MM.1S (cell line): ENCODE measurements around the gene SLC48A1.
A peak's percentile ranks its signal among the peaks of the same experiment; 100 is the strongest.

Source experiments
- DNase-seq: peaks from one replicate; pipeline ENCODE4 v3.0.0-alpha.2; 2015
- H2AFZ ChIP-seq: fragments of 300-600 bp; sonication (generic); 2 replicates; pipeline ENCODE4 v1.6.0; 2016; ENCODE audit warnings: antibody characterized with exemption, low read length
- H3F3A ChIP-seq: fragments of 300-600 bp; sonication (generic); 2 replicates; pipeline ENCODE4 v1.6.1; 2016; ENCODE audit warnings: mild to moderate bottlenecking, antibody characterized with exemption, low read length, moderate library complexity, mixed read lengths; ENCODE audit not compliant: insufficient read depth
- H3K27ac ChIP-seq: fragments of 300-600 bp; sonication (generic); 2 replicates; pipeline ENCODE4 v1.5.1; 2016; ENCODE audit warnings: mild to moderate bottlenecking, low read length
- H3K27me3 ChIP-seq: fragments of 300-600 bp; sonication (generic); replicated peaks from 2 replicates; pipeline ENCODE4 v1.6.0; 2016; ENCODE audit warnings: low read length; ENCODE audit not compliant: insufficient read depth
- H3K36me3 ChIP-seq: fragments of 300-600 bp; sonication (generic); replicated peaks from 2 replicates; pipeline ENCODE4 v1.6.1; 2016; ENCODE audit warnings: mild to moderate bottlenecking, low read length, mixed read lengths; ENCODE audit not compliant: insufficient read depth
- H3K4me1 ChIP-seq: fragments of 300-600 bp; sonication (generic); 2 replicates; pipeline ENCODE4 v1.6.1; 2016; ENCODE audit warnings: low read length, mixed read lengths
- H3K4me2 ChIP-seq: fragments of 300-600 bp; sonication (generic); 2 replicates; pipeline ENCODE4 v1.6.0; 2016; ENCODE audit warnings: low read depth, low read length
- H3K4me3 ChIP-seq: fragments of 300-600 bp; sonication (generic); 2 replicates; pipeline ENCODE4 v1.5.1; 2016; ENCODE audit warnings: low read length, mixed read lengths
- H3K79me2 ChIP-seq: fragments of 300-600 bp; sonication (generic); 2 replicates; pipeline ENCODE4 v1.6.1; 2016; ENCODE audit warnings: mixed run types, low read length, mixed read lengths
- H3K9ac ChIP-seq: fragments of 300-600 bp; sonication (generic); 2 replicates; pipeline ENCODE4 v1.6.1; 2016; ENCODE audit warnings: low read length, mixed read lengths
- H3K9me2 ChIP-seq: fragments of 300-600 bp; sonication (generic); replicated peaks from 2 replicates; pipeline ENCODE4 v1.6.1; 2016; ENCODE audit warnings: mild to moderate bottlenecking, low read length, mixed read lengths; ENCODE audit not compliant: insufficient read depth
- H3K9me3 ChIP-seq: fragments of 300-600 bp; sonication (generic); replicated peaks from 2 replicates; pipeline ENCODE4 v1.6.1; 2016; ENCODE audit warnings: mild to moderate bottlenecking, low read length, mixed read lengths; ENCODE audit not compliant: insufficient read depth
- H4K20me1 ChIP-seq: fragments of 300-600 bp; sonication (generic); 2 replicates; pipeline ENCODE4 v1.6.1; 2016; ENCODE audit warnings: mild to moderate bottlenecking, low read length, moderate library complexity, mixed read lengths; ENCODE audit not compliant: insufficient read depth
- EZH2 ChIP-seq: fragments of 300-600 bp; sonication (generic); optimal IDR thresholded peaks from 2 replicates; pipeline ENCODE3; 2017; ENCODE audit warnings: low read depth, mild to moderate bottlenecking, antibody characterized with exemption, low read length, mixed read lengths
- EZH2phosphoT487 ChIP-seq: fragments of 300-600 bp; sonication (generic); IDR thresholded peaks from 2 replicates; pipeline ENCODE4 v1.6.1; 2018; ENCODE audit warnings: antibody characterized with exemption, low read length
- TF ChIP-seq, protein P1 (sequence below): fragments of 300-600 bp; sonication (generic); IDR thresholded peaks from 2 replicates; pipeline ENCODE4 v1.5.1; 2016; ENCODE audit warnings: antibody characterized with exemption, low read length, mixed read lengths

The SLC48A1 gene

DNA sequence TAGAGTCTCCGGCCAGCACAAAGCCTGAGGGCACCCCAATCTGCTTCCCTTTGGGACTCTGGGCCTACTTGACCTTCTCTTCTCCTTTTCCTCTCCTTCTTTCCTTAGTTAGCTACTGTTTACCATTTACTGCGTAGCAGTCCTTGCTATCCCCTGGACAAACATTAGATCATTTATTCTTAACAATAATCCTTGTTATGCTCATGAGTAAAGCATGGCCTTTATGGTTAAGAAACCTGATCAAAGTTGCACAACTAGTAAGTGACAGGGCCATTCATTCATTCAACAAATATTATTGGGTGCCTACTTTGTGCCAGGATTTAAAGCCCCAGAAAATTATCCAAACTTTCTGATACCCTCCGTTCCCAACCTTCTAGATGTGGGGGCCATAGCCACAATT lies 49.8 kb downstream of the SLC48A1 start:
- H3F3A ChIP-seq, result peaks cover 14% of the 10 kb centered on the region
- H3K9ac ChIP-seq, result no peak overlapping the region
- H2AFZ ChIP-seq, result no peak overlapping the region
- no peak overlapping the region for H3K27ac ChIP-seq
- H3K9me3 ChIP-seq, result no peaks in the 10 kb centered on the region
- no peaks in the 10 kb centered on the region for H4K20me1 ChIP-seq
- TF ChIP-seq, protein P1, sequence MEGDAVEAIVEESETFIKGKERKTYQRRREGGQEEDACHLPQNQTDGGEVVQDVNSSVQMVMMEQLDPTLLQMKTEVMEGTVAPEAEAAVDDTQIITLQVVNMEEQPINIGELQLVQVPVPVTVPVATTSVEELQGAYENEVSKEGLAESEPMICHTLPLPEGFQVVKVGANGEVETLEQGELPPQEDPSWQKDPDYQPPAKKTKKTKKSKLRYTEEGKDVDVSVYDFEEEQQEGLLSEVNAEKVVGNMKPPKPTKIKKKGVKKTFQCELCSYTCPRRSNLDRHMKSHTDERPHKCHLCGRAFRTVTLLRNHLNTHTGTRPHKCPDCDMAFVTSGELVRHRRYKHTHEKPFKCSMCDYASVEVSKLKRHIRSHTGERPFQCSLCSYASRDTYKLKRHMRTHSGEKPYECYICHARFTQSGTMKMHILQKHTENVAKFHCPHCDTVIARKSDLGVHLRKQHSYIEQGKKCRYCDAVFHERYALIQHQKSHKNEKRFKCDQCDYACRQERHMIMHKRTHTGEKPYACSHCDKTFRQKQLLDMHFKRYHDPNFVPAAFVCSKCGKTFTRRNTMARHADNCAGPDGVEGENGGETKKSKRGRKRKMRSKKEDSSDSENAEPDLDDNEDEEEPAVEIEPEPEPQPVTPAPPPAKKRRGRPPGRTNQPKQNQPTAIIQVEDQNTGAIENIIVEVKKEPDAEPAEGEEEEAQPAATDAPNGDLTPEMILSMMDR, result no peak
- no peak for TF ChIP-seq EZH2phosphoT487
- no peak for TF ChIP-seq EZH2
- peaks cover 22% of the 10 kb centered on the region for H3K79me2 ChIP-seq
- no peak overlapping the region for H3K4me2 ChIP-seq
- DNase-seq, result no peak
- H3K4me1 ChIP-seq, result peaks cover 49% of the 10 kb centered on the region
- H3K27me3 ChIP-seq, result no peaks in the 10 kb centered on the region
- no peaks in the 10 kb centered on the region for H3K9me2 ChIP-seq
- H3K36me3 ChIP-seq, result no peaks in the 10 kb centered on the region
- no peak overlapping the region for H3K4me3 ChIP-seq

- DNase-seq, result no peak
- Histone ChIP-seq H2AFZ (no peak overlapping the region), H3K27me3 (no peaks in the 10 kb centered on the region), H3K9me2 (no peaks in the 10 kb centered on the region), H3K4me3 (no peak overlapping the region), H3K9me3 (no peaks in the 10 kb centered on the region), H3K4me2 (peak overlapping the region; percentile 59; the same call in 1 of the 2 replicates), H3K79me2 (peaks cover 15% of the 10 kb centered on the region), H3K36me3 (no peaks in the 10 kb centered on the region), H4K20me1 (no peaks in the 10 kb centered on the region), H3K27ac (peak overlapping the region; percentile 59; the same call in 1 of the 2 replicates), H3K4me1 (peaks cover 50% of the 10 kb centered on the region), H3K9ac (no peak overlapping the region), H3F3A (peaks cover 14% of the 10 kb centered on the region)
- no peak for TF ChIP-seq EZH2phosphoT487
- no peak for TF ChIP-seq EZH2
- TF ChIP-seq, protein P1, result no peak
These were observed 50.5 kb downstream of the SLC48A1 start for GRCh38 chr12:47823422-47824086.

- Histone ChIP-seq H3K79me2 (peaks cover 9% of the 10 kb centered on the region), H3K9ac (no peak overlapping the region), H3K9me2 (no peaks in the 10 kb centered on the region), H4K20me1 (no peaks in the 10 kb centered on the region), H3K4me1 (peaks cover 51% of the 10 kb centered on the region), H3K27ac (peak overlapping the region; percentile 59; the same call in 1 of the 2 replicates), H3K27me3 (no peaks in the 10 kb centered on the region), H3K9me3 (no peaks in the 10 kb centered on the region), H3K36me3 (no peaks in the 10 kb centered on the region), H3K4me2 (peak overlapping the region; percentile 59), H3K4me3 (no peak overlapping the region), H2AFZ (peak overlapping the region; percentile 64), H3F3A (peaks cover 14% of the 10 kb centered on the region)
- no peak for TF ChIP-seq EZH2
- no peak for TF ChIP-seq EZH2phosphoT487
- TF ChIP-seq, protein P1, result no peak
- DNase-seq, result peak; percentile 85
These were observed 51.2 kb downstream of the SLC48A1 start for GRCh38 chr12:47824198-47824597.
